GM19395 (cell line): ENCODE measurements around the gene DPP7.

Experiments used
- ATAC-seq: cut with Tn5 transposase; IDR thresholded peaks from one replicate; pipeline ENCODE4 v1.9.1; 2021; ENCODE audit warnings: mild to moderate bottlenecking, moderate library complexity; ENCODE audit not compliant: unreplicated experiment

DPP7 gene

DNA sequence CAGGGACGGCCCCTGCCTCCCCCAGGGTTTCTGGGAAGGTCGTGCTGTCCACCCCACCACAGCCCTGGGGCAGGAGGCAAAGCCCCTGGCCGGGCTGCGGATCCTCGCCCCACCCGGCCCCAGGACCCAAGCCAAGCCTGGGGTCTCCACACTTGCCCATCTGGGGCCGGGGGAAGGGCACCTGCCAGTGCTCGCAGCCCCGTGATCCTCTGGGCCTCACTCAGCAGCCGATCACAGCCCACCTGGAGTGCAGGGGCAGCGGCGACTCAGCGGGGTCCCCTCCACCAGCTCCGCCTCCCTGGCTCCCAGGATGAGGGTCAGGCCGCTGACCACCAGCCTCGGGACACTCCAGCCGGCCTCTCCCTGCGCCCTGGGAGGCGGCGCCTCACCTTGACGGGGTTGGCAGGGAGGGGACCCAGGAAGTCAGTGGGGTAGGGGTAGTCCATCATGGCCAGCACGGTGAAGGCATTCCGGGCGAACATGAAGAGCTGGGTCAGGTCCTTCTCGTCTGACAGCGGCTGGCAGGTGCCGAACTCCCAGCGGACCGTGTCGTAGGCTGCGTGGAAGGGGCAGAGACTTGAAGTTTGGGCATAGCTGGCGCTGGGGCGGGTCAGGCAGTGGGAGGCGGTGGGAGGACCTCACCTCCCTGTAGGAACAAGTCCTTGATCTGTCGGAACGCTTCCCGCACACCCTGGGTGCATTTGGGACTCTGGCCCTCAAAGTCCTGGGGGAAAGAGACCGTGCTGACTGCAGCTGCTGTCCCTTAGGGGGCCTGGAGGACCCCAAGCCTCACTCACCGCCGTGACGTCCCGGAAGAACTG is 1.8 kb downstream of the DPP7 start:
- no peak for ATAC-seq

DNA sequence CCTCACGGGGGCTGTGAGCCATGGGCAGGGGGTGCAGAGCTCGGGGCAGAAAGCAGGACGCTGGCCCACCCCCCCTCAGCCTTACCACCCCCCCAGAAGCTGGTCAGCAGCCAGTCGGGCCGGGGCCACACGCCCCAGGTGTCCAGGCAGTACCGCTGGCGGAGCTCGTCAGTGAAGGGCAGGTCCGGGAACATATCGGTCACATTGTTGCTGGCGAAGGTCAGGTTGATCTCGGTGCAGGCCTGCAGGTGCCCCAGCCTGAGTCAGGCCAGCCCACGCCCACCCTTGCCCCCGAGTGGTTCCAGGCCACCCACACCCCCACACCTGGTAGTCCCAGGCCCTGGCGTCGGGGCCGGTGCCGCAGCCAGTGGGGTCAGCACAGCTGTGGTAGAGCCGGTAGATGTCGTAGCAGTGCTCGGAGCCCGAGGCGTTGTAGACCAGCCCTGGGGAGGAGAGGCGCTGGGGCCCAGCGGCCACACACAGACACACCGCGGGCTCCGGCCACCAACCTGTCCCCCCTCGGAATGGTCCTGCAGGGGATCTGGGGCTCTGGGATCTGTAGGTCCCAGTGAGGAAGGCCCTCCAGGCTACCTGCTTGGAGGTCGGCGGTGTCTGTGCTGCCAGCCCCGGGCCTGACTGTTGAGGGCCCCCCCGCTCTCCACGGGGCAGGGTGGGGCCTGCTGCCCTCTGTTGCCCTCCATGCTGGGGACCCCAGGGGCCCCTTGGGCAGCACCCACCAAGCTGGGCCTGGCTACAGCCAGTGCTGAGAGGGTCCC is 2.6 kb downstream of the DPP7 start:
- ATAC-seq: no peak

DNA sequence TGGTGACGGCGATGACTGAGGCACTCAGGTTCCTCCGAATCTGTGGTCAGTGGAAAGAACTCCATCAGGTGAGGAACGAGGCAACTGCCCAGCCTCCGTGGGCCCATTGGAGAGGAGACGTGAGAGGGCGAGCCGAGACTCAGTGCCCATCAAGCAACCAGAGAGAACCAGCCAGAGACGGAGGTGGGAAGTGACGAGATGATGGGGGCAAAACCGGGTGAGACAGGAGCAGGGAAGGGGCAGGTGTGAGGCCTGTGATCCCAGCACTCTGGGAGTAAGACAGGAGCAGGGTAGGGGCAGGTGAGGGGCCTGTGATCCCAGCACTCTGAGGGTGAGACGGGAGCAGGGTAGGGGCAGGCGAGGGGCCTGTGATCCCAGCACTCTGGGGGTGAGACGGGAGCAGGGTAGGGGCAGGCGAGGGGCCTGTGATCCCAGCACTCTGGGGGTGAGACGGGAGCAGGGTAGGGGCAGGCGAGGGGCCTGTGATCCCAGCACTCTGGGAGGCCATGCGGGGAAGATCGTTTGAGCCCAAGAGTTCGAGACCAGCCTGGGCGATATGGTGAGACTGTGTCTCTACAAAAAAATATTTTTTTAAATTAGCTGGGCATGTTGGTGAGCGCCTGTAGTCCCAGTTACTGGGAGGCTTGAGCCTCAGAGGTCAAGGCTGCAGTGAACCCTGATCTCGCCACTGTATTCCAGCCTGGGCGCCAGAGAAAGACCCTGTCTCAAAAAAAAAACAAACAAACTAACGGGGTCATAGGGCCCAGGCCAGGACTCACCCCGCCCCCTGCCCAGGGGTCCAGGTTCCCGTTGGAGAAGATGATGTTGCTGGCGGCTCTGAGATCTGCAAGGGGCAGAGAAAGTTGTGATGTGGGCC is 3.4 kb downstream of the DPP7 start:
- no peak for ATAC-seq

DNA sequence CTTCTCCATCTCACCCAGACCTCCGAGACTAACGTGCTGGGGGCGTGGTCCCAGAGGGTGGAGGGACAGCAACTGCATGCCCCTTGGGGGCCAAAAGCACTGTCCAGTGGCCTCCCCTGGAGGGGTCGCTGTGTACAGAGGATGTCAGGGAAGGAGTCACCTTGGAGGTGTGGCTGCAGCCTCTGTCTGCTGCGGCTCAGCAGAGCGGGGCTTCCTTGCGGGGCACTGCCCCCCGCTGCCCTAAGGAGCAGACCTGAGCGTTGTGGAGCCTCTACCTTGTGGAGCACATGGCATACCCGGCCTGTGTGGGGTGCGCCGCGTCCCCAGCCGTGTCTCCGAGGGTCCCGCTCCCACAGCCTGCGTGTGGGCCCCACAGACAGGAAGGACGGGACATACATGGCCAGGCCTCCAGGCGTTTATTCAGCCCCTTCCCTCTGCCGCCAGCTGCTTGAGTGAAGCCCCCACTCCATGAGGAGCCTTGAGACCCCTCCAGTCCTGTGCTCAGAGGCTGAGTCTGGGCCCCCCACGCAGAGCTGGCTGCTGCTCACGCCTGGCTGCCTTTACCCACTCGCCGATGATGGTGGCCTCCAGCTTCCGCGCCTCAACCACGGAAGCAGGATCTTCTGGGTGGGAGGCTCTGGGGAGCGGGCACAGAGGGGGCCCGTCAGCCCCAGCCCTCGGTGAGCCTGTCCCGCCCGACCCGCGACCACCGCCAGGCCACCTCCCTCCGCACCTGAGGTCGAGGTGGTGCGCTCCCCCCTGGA is 4.2 kb downstream of the DPP7 start:
- ATAC-seq: no peak

DNA sequence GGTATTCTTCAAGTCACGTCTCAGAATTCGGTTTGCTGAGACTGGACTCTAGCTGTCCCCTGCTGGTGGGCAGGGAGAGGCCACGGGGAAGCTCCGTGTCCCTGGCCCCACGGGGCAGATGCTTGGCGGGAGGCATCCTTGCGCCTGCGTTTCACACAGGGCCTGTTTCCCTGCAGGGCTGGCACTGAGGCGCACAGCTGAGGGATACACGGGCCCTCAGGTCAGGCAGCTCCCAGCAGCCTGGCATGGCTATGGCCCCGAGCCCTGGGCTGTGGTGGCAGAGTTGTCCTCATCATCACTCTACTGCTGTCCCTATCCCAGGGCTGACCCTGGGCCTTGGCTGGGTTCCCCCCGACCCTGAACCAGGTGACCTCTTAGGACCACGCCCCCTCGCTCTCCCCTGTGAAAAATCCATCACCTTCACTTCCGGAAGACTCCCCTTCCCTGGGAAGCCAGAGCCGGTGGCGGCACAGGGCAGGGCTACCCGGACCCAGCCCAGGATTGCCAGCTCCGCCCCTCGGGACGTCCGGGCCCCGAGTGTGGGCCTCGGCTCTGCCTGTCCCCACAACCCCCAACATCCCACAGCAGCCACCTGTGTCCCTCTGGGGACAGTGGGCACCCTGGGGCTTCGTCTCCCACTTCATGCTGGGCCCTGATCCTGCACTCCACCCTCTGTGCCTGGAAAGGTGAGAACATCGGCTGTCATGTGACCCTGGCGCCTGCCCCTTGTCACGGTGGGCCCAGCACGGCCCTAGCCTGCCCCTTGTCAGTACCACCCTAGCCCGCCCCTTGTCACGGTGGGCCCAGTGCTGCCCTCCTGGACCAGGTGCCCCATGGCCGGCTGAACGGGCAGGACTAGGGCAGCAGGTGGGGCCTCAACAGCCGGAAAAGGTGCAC is 5.0 kb downstream of the DPP7 start:
- no peak for ATAC-seq

DNA sequence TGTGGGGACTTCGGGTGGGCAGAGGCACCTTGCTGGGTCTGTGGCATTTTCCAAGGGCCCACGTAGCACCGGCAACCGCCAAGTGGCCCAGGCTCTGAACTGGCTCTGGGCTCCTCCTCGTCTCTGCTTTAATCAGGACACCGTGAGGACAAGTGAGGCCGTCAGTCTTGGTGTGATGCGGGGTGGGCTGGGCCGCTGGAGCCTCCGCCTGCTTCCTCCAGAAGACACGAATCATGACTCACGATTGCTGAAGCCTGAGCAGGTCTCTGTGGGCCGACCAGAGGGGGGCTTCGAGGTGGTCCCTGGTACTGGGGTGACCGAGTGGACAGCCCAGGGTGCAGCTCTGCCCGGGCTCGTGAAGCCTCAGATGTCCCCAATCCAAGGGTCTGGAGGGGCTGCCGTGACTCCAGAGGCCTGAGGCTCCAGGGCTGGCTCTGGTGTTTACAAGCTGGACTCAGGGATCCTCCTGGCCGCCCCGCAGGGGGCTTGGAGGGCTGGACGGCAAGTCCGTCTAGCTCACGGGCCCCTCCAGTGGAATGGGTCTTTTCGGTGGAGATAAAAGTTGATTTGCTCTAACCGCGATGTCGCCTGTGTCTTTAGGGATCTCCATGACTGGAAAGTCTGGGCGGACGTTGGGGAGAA is 5.8 kb downstream of the DPP7 start:
- no peak for ATAC-seq

DNA sequence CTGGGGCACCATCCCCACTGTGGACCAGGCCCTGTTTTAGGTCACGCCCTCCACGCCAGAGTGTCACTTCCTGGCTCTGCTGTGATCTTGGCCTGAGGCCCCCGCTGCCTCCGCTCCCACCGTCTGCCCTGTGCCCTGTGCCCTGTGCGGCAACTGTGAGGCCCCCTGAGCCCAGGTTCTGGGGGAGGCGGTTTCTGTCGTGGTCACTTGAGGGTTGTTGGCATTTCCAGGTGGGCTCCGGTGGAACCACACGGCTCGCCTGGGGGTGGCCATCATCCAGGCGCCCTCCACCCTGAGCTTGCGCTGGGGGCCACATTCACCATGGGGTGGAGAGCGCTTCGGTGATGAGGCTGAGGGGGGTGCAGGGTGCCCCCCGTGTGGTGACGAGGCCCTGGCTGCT is 6.6 kb downstream of the DPP7 start:
- no peak for ATAC-seq

DNA sequence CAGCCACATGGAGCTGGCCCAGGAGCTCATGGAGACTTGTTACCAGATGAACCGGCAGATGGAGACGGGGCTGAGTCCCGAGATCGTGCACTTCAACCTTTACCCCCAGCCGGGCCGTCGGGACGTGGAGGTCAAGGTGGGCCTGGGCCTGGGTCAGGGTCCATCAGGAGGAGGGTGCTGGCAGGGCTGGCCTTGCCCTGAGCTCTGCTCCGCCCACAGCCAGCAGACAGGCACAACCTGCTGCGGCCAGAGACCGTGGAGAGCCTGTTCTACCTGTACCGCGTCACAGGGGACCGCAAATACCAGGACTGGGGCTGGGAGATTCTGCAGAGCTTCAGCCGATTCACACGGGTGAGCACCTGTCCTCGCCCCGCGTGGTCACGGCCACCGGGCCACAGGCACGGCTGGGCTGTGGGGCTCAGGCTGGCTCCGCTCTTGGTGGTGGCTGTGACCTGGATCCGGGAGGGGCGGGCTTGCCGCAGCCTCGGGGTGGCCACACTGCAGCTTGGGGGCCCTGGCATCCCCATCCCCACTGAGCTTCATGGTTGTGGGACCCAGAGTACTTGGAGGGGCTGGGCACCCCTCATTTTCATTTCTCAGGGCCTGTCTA is 7.1 kb downstream of the DPP7 start:
- no peak for ATAC-seq

DNA sequence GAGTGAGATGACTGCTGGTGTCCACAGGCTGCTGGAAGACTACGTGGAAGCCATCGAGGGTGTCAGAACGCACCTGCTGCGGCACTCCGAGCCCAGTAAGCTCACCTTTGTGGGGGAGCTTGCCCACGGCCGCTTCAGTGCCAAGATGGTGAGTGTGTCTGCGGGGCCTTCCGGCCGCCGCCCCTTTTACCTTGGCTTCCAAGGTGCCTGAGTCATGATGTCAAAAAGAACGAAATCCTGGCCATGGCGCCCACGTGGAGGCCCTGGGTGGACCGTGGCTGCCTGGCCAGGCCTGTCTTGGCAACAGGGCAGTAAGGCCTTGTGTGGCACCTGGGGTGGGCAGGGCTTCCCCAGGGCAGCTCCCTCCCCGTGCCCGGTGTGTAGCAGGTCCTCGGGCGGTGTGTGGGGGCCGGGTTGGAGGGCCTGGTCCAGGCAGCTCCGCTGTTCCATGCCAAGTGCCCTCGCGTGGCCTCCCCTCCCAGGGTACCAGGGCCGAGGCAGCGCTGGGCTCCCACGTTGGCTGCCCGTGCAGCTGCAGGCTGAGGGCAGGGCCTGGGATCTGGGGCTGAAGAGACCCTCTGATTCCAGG is 7.8 kb downstream of the DPP7 start:
- no peak for ATAC-seq

DNA sequence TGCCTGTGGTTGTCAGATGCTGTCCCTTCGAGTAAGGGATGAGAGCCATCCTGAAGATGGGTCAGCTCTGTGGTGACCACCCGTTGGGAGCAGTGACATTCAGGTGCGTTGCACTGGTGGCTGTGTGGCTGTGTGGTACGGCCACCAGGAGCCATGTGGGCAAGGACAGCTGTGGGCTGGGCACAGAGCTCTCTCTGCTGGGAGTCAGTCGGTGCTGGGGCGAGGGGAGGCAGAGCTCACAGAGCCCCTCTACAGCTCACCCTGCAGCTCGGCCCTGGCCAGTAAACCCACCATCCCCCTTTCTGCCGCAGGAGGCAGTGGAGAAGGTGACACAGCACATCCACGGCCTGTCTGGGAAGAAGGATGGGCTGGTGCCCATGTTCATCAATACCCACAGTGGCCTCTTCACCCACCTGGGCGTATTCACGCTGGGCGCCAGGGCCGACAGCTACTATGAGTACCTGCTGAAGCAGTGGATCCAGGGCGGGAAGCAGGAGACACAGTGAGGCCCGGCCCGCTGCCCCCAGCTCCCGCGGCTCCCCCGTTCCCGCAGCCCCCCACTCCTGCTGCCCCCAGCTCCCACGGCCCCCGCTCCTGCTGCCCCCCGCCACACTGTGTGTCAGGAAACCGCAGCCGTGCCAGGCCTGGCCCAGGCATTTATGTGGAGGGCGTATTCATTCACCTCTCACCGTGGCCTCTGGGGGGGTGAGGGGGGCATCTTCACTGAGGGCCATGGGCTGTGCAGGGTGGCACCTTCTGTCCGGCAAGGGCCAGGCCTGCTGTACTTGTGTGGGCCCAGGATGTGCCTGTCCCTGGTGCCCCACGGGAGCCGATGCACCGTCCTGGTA is 8.5 kb downstream of the DPP7 start:
- no peak for ATAC-seq

DNA sequence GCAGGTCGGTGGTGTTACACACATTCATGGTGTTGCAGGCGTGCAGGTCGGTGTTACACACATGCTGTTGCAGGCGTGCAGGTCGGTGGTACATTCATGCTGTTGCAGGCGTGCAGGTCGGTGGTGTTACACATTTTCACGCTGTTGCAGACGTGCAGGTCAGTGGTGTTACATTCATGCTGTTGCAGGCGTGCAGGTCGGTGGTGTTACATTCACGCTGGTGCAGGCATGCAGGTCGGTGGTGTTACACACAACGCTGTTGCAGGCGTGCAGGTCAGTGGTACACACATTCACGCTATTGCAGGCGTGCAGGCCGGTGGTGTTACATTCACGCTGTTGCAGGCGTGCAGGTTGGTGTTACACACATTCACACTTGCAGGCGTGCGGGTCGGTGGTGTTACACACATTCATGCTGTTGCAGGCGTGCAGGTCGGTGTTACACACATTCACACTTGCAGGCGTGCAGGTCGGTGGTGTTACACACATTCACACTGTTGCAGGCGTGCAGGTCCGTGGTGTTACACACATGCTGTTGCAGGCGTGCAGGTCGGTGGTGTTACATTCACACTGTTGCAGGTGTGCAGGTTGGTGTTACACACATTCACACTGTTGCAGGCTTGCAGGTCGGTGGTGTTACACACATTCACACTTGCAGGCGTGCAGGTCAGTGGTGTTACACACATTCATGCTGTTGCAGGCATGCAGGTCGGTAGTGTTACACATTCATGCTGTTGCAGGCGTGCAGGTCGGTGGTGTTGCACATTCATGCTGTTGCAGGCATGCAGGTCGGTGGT is 11.1 kb downstream of the DPP7 start:
- no peak for ATAC-seq

DNA sequence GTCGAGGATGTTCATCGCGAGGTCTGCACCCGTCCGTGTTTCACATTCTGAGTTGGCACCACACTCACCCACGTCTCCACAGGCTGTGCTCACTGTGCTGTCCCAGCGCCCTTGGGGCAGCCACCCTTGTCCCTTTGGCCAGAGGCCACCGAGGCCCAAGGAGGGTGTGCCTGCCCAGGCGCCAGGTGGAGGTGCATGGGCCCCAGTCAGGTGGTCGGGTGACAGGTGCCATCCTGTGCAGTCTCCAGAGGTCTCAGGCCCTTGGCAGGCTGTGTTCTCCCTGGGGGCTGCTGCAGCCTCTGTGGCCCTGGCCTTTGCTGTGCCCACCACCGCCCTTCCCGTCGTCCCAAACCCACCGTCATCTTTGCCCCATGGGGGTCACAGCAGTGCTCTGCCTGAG is 15.3 kb downstream of the DPP7 start:
- ATAC-seq: no peak

DNA sequence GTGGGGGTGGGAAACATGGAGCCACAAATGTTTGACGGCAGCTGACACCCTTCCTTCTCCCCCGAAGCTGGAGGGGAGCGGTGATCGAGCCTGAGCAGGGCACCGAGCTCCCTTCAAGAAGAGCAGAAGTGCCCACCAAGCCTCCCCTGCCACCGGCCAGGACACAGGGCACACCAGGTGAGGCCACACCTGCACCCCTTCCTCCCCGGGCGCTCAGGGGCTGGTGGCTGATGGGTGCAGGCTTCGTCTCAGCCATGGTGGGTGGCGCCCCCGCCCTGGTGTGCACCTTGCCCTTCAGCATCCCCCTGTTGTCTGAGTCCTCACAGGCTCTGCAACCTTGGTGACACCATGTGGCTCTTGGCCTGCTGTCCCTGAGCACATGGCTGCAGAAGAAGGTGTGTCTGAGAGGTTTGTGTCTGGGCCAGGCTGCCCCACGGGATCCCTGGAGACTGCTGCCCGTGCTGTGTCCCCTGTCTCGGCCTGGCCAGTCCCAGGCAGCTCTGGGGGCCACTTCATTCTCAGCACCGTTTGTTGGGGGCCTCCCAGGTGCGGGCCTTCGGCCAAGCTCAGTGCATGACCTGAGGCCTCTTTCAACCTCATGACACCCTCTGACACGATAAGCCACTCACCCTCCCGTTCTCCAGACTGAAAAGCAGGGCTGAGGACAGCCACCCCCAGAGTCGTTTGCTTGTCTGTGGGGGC is 16.6 kb downstream of the DPP7 start:
- no peak for ATAC-seq

DNA sequence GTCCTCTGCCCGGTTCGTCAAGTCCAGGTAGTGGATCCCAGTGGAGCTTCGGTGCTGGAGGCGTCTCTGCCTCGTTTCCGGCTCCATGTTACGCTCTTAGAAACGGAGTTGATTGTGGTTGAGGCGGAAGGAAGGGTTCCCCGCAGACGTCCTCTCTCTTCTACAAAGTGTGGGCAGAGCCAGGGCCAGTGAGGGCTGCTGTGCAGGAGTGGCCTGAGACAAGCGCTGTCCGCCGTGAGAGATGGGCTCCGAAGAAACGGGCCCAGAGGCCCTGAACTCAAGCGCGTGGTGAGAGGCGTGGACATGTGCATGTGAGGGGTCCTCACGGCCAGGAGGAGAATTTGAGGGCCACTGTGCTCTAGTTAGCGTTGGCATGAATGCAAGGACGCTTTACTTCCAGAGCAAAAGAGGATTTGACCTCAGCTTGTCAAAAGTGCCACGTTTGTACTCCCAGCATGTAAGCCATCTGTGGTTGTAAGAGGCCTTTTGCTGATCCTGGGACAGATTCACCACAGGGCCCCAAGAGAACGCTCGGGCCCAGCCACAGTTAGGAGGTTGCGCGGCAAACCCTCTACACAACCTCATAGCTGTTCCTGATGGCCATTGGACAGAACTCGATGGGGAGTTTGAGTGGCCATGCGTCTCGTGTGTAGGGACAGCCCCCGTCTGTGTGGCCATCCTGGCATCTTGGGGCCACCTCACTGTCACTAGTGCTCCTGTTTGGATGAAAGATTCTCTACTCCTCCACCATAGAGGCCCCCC is 17.6 kb downstream of the DPP7 start:
- ATAC-seq: no peak
